IMR-90 (cell line): Measurements from ENCODE around the gene MAP4K1. TPM values are rescaled to one million over a fixed set of nuclear protein-coding genes. Genes with fewer than 3 reads are reported as not detected.
A peak's percentile ranks its signal among the peaks of the same experiment; 100 is the strongest.

Experiments used
- ATAC-seq: fragments of 200-7000 bp; cut with Tn5 transposase; 2 replicates; pipeline ENCODE4 v1.9.1; 2020; ENCODE audit warnings: low read depth, mild to moderate bottlenecking, moderate library complexity
- BruUV-seq: library from RNA; stranded (reverse); fragments of 400-500 nt; replicated peaks from 2 replicates; lab custom pipeline; 2021; lab: Mats Ljungman, UMichigan
- CTCF ChIA-PET: fragments of 300-600 bp; formaldehyde crosslinking; extraction: SDS; loops from one replicate; lab custom pipeline; 2021; ENCODE audit warnings: antibody characterized with exemption; lab: Yijun Ruan, JAX
- POLR2A ChIA-PET: fragments of 300-600 bp; sonication (Branson Sonifier 250); formaldehyde crosslinking; loops from one replicate; lab custom pipeline; 2022; ENCODE audit warnings: antibody characterized with exemption; ENCODE audit not compliant: unreplicated experiment; lab: Charles Lee
- DNase-seq: peaks from one replicate; pipeline ENCODE4 v3.0.0; 2013
- H2AFZ ChIP-seq: replicated peaks from 2 replicates; pipeline ENCODE3; 2013; ENCODE audit warnings: low read length, mild to moderate bottlenecking; ENCODE audit not compliant: poor library complexity
- H2AK5ac ChIP-seq: 2 replicates; pipeline ENCODE4 v1.6.1; 2013; ENCODE audit warnings: low read depth, low read length, inconsistent platforms
- H2AK9ac ChIP-seq: replicated peaks from 2 replicates; pipeline ENCODE3; 2013; ENCODE audit warnings: mild to moderate bottlenecking, low read depth, low read length, moderate library complexity; ENCODE audit not compliant: poor library complexity
- H2BK120ac ChIP-seq: 2 replicates; pipeline ENCODE4 v1.6.1; 2013; ENCODE audit warnings: low read depth, low read length, inconsistent platforms
- H2BK15ac ChIP-seq: 3 replicates; pipeline ENCODE4 v1.6.1; 2013; ENCODE audit warnings: low read depth, low read length, inconsistent platforms
- H2BK20ac ChIP-seq: 2 replicates; pipeline ENCODE4 v1.6.1; 2013; ENCODE audit warnings: low read depth, mild to moderate bottlenecking, inconsistent platforms, low read length, moderate library complexity
- H2BK5ac ChIP-seq: 2 replicates; pipeline ENCODE4 v1.6.1; 2013; ENCODE audit warnings: mild to moderate bottlenecking, low read depth, low read length, inconsistent platforms; ENCODE audit not compliant: poor library complexity, severe bottlenecking
- H3K14ac ChIP-seq: replicated peaks from 2 replicates; pipeline ENCODE4 v1.6.1; 2013; ENCODE audit warnings: low read depth, low read length, inconsistent platforms
- H3K18ac ChIP-seq: 2 replicates; pipeline ENCODE4 v1.6.1; 2013; ENCODE audit warnings: low read depth, low read length, control low read depth
- H3K23ac ChIP-seq: 2 replicates; pipeline ENCODE4 v1.6.1; 2013; ENCODE audit warnings: low read depth, low read length, inconsistent platforms
- H3K27ac ChIP-seq: 2 replicates; pipeline ENCODE4 v1.5.1; 2013; ENCODE audit warnings: mild to moderate bottlenecking, control low read depth, low read length; ENCODE audit not compliant: insufficient read depth
- H3K27me3 ChIP-seq: 2 replicates; pipeline ENCODE4 v1.6.1; 2013; ENCODE audit warnings: low read length; ENCODE audit not compliant: control insufficient read depth, insufficient read depth
- H3K36me3 ChIP-seq: 2 replicates; pipeline ENCODE4 v1.6.1; 2013; ENCODE audit warnings: low read length, mixed read lengths; ENCODE audit not compliant: control insufficient read depth, insufficient read depth
- H3K4ac ChIP-seq: 2 replicates; pipeline ENCODE4 v1.6.1; 2013; ENCODE audit warnings: low read depth, low read length, inconsistent platforms
- H3K4me1 ChIP-seq: 2 replicates; pipeline ENCODE4 v1.6.1; 2013; ENCODE audit warnings: low read length, mixed read lengths; ENCODE audit not compliant: control insufficient read depth, insufficient read depth
- H3K4me2 ChIP-seq: 2 replicates; pipeline ENCODE4 v1.6.1; 2013; ENCODE audit warnings: low read depth, mild to moderate bottlenecking, control low read depth, low read length, moderate library complexity
- H3K4me3 ChIP-seq: 2 replicates; pipeline ENCODE4 v1.5.1; 2013; ENCODE audit warnings: low read depth, mild to moderate bottlenecking, control low read depth, low read length, moderate library complexity; ENCODE audit not compliant: insufficient read depth
- H3K56ac ChIP-seq: 2 replicates; pipeline ENCODE4 v1.6.1; 2013; ENCODE audit warnings: low read length, inconsistent platforms; ENCODE audit not compliant: insufficient read depth; ENCODE audit errors: extremely low read depth
- H3K79me1 ChIP-seq, 2 experiments: 2 replicates each; pipeline ENCODE4 v1.6.1; 2013; ENCODE audit warnings: low read length in 2 of 2, inconsistent platforms in 1 of 2, low read depth in 1 of 2
- H3K9ac ChIP-seq: 2 replicates; pipeline ENCODE4 v1.6.1; 2013; ENCODE audit warnings: low read depth, low read length, control low read depth
- H3K9me1 ChIP-seq: 2 replicates; pipeline ENCODE4 v1.6.1; 2013; ENCODE audit warnings: low read length, inconsistent platforms; ENCODE audit not compliant: insufficient read depth
- H3K9me3 ChIP-seq: 2 replicates; pipeline ENCODE4 v1.6.1; 2013; ENCODE audit warnings: low read length; ENCODE audit not compliant: control insufficient read depth, insufficient read depth
- H4K20me1 ChIP-seq: 2 replicates; pipeline ENCODE4 v1.6.1; 2013; ENCODE audit warnings: low read length, inconsistent platforms; ENCODE audit not compliant: insufficient read depth
- H4K5ac ChIP-seq: 2 replicates; pipeline ENCODE4 v1.6.1; 2013; ENCODE audit warnings: mild to moderate bottlenecking, low read depth, low read length, control low read depth
- H4K8ac ChIP-seq, 2 experiments: 2 replicates each; pipeline ENCODE4 v1.6.1; 2013; ENCODE audit warnings: low read depth in 2 of 2, low read length in 2 of 2, control low read depth in 1 of 2, inconsistent platforms in 1 of 2
- H4K91ac ChIP-seq: 2 replicates; pipeline ENCODE4 v1.6.1; 2013; ENCODE audit warnings: low read depth, low read length, inconsistent platforms; ENCODE audit not compliant: insufficient read depth
- BHLHE40 ChIP-seq: fragments of 150-350 bp; IDR thresholded peaks from 2 replicates; pipeline ENCODE4 v1.6.1; 2016; ENCODE audit warnings: mild to moderate bottlenecking, low read depth, low read length
- CEBPB ChIP-seq: IDR thresholded peaks from 2 replicates; pipeline ENCODE4 v1.6.1; 2012; ENCODE audit warnings: low read depth, low read length, improper control_type of control experiment
- FOS ChIP-seq: fragments of 150-350 bp; IDR thresholded peaks from 2 replicates; pipeline ENCODE4 v1.6.1; 2016; ENCODE audit warnings: low read depth, low read length
- MAFK ChIP-seq: IDR thresholded peaks from 2 replicates; pipeline ENCODE4 v1.6.1; 2012; ENCODE audit warnings: low read depth, low read length, improper control_type of control experiment
- MXI1 ChIP-seq: IDR thresholded peaks from 2 replicates; pipeline ENCODE4 v1.6.1; 2012; ENCODE audit warnings: low read depth, mild to moderate bottlenecking, low read length, moderate library complexity, borderline replicate concordance
- NFE2L2 ChIP-seq: fragments of 150-350 bp; IDR thresholded peaks from 2 replicates; pipeline ENCODE4 v1.6.1; 2016; ENCODE audit warnings: low read depth, mild to moderate bottlenecking, low read length
- RAD21 ChIP-seq: IDR thresholded peaks from 2 replicates; pipeline ENCODE4 v1.6.1; 2012; ENCODE audit warnings: low read length, improper control_type of control experiment
- SMC3 ChIP-seq: fragments of 150-350 bp; IDR thresholded peaks from 2 replicates; pipeline ENCODE4 v1.6.1; 2016; ENCODE audit warnings: low read depth, mild to moderate bottlenecking, antibody characterized with exemption, low read length, moderate library complexity
- WGBS, 2 experiments: methylation state at CpG; one replicate each; pipeline versions ENCODE4 v1.1.5 to v1.1.7; 2013; ENCODE audit warnings: missing lambda C conversion rate in 2 of 2; ENCODE audit not compliant: insufficient read length in 1 of 2; ENCODE audit errors: extremely low coverage in 2 of 2; 5-methylcytosine and 5-hydroxymethylcytosine counted together
- dilution Hi-C: fragments of 300-500 bp; cut with HindIII; formaldehyde crosslinking; loops from one replicate; pipeline ENCODE4 v1.14.3; 2018; ENCODE audit warnings: low sequenced_read_pairs; ENCODE audit not compliant: unreplicated experiment
- in situ Hi-C: fragments of 300-500 bp; cut with MboI; formaldehyde crosslinking; loops from 3 replicates; pipeline ENCODE4 v1.14.3; 2019; ENCODE audit warnings: low sequenced_read_pairs, inconsistent platforms, mixed read lengths
- intact Hi-C: fragments of 100-400 bp; cut with micrococcal nuclease; formaldehyde crosslinking; loops from 2 replicates; pipeline ENCODE4 v1.10.0; 2022
- polyA plus RNA-seq, 3 experiments: library from polyadenylated mRNA; depleted of rRNA; stranded (reverse); fragments of >200 nt; gene quantifications; 2 replicates each; pipeline ENCODE4 v1.2.3, GENCODE V29; 2012; ENCODE audit warnings: low replicate concordance in 1 of 3
- total RNA-seq: library from RNA; depleted of rRNA; stranded (reverse); fragments of >200 nt; gene quantifications from 2 replicates; pipeline ENCODE4 v1.2.3, GENCODE V29; 2012

Gene MAP4K1
- total and polyA plus RNA-seq, 2 of the 4 experiments (the other 2 are of a cell fraction) = 0.22 TPM; not detected in 1

- H3K9me1 ChIP-seq = no peaks in the 10 kb centered on the region
- POLR2A ChIA-PET = no interaction called here
- no peak overlapping the region for H3K4me2 ChIP-seq
- no peak overlapping the region for H2BK120ac ChIP-seq
- in situ Hi-C loops = no loop called here
- H2AFZ ChIP-seq = no peak overlapping the region
- H4K5ac ChIP-seq = no peak overlapping the region
- no peak overlapping the region for H3K14ac ChIP-seq
- CTCF ChIA-PET = no interaction called here
- no peak overlapping the region for H3K56ac ChIP-seq
- no peak overlapping the region for H4K8ac ChIP-seq
- H2BK15ac ChIP-seq = no peak overlapping the region
- TF ChIP-seq SMC3 = no peak
- TF ChIP-seq CEBPB = no peak
- no peak for TF ChIP-seq MAFK
- TF ChIP-seq FOS = no peak
- TF ChIP-seq MXI1 = no peak
- no peak for TF ChIP-seq NFE2L2
- TF ChIP-seq BHLHE40 = no peak
- no peak for TF ChIP-seq RAD21
- DNase-seq (no peak), ATAC-seq (no peak)
- no peak overlapping the region for H3K23ac ChIP-seq
- peak overlapping the region; percentile 85 for H2AK9ac ChIP-seq
- intact Hi-C loops = no loop called here
- BruUV-seq = no TSS peak
- dilution Hi-C loops = no loop called here
- H3K4me3 ChIP-seq = no peak overlapping the region
- no peaks in the 10 kb centered on the region for H3K4me1 ChIP-seq
- H3K36me3 ChIP-seq = no peaks in the 10 kb centered on the region
- H2BK5ac ChIP-seq = no peak overlapping the region
- H2AK5ac ChIP-seq = no peak overlapping the region
- H3K9ac ChIP-seq = no peak overlapping the region
- no peaks in the 10 kb centered on the region for H3K9me3 ChIP-seq
- no peak overlapping the region for H4K91ac ChIP-seq
- 46% methylated on average over 3 of the region's 4 CpGs; no CpG with 5 or more reads in 1 of the 2 experiments for WGBS, 2 experiments
- H3K27ac ChIP-seq = no peak overlapping the region
- no peak overlapping the region for H3K4ac ChIP-seq
- no peaks in the 10 kb centered on the region for H3K79me1 ChIP-seq
- no peaks in the 10 kb centered on the region for H4K20me1 ChIP-seq
- H3K27me3 ChIP-seq = peaks cover 2% of the 10 kb centered on the region; the same call in 1 of the 2 replicates
- no peak overlapping the region for H2BK20ac ChIP-seq
- no peak overlapping the region for H3K18ac ChIP-seq
Measured at GRCh38 chr19:38583985-38584305, 33.8 kb downstream of the MAP4K1 start.
